ENCODE measurements around the gene BTBD1.
"Not testable (repeated sequence)": the region's sequence is repeated elsewhere in the genome, so short reads cannot be mapped to it uniquely, and the experiment has no call there.

Gene BTBD1

GRCh38 chr15:83098079-83098478, 31.0 kb upstream of the BTBD1 start:
- no peaks in the 10 kb centered on the region for H3K4me1 ChIP-seq (ENCODE audit: insufficient read depth, poor library complexity, severe bottlenecking)
- no peak for DNase-seq (ENCODE audit: low spot score)
- H3K4me3 ChIP-seq (ENCODE audit: severe bottlenecking), result no peak overlapping the region
- H3K36me3 ChIP-seq (ENCODE audit: low read depth), result no peaks in the 10 kb centered on the region
- H3K27me3 ChIP-seq (ENCODE audit: insufficient read depth, poor library complexity, severe bottlenecking), result no peaks in the 10 kb centered on the region
- H3K27ac ChIP-seq (ENCODE audit: poor library complexity, severe bottlenecking), result no peak overlapping the region
- H3K9me3 ChIP-seq (ENCODE audit: severe bottlenecking), result no peaks in the 10 kb centered on the region
- no peak for ATAC-seq (ENCODE audit: low read depth)
- TF ChIP-seq CTCF (IDR thresholded peaks at IDR 0.05; ENCODE audit: poor library complexity, severe bottlenecking), result no peak

- ATAC-seq (ENCODE audit: low read depth) (no peak), DNase-seq (ENCODE audit: low spot score) (no peak)
- no peak for TF ChIP-seq CTCF (IDR thresholded peaks at IDR 0.05; ENCODE audit: poor library complexity, severe bottlenecking)
- Histone ChIP-seq H3K27ac (ENCODE audit: poor library complexity, severe bottlenecking) (no peak overlapping the region), H3K9me3 (ENCODE audit: severe bottlenecking) (no peaks in the 10 kb centered on the region), H3K4me1 (ENCODE audit: insufficient read depth, poor library complexity, severe bottlenecking) (no peaks in the 10 kb centered on the region), H3K4me3 (ENCODE audit: severe bottlenecking) (no peak overlapping the region), H3K27me3 (ENCODE audit: insufficient read depth, poor library complexity, severe bottlenecking) (no peaks in the 10 kb centered on the region), H3K36me3 (ENCODE audit: low read depth) (no peaks in the 10 kb centered on the region)
These were observed 27.5 kb upstream of the BTBD1 start for GRCh38 chr15:83094583-83094982.

DNA sequence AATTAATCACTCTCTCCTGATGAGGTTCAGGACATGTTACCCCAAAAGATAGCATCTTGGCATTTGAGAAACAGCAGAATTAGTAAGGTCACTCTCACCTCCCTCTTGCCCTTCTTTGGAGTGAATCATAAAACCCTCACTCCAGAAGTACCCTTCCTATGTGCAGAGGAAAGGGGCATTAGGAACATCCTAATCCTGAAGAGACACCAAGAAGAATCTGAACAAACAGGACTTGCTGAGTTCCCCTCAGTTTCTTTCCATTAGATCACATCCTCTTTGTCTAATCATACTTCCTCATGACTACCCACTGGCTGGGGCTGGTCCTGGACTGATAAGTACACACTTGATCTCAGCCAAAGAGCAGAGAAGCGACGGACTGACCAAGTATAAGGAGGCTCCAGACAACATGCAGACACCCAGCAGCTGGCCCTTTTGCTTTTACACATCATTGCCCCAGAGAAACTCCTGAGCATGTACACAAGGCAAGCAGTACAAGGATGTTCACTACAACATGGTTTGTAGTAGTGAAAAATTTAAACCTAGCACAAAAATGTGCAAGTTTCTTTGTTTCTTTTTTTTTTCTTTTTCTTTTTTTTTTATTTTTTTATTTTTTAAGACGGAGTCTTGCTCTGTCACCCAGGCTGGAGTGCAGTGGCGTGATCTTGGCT, 25.4 kb upstream of the BTBD1 start:
- Histone ChIP-seq H3K27me3 (ENCODE audit: insufficient read depth, poor library complexity, severe bottlenecking) (no peaks in the 10 kb centered on the region), H3K4me3 (ENCODE audit: severe bottlenecking) (no peak overlapping the region), H3K36me3 (ENCODE audit: low read depth) (no peaks in the 10 kb centered on the region), H3K9me3 (ENCODE audit: severe bottlenecking) (no peaks in the 10 kb centered on the region), H3K27ac (ENCODE audit: poor library complexity, severe bottlenecking) (no peak overlapping the region), H3K4me1 (ENCODE audit: insufficient read depth, poor library complexity, severe bottlenecking) (no peaks in the 10 kb centered on the region)
- DNase-seq (ENCODE audit: low spot score) (no peak), ATAC-seq (ENCODE audit: low read depth) (peak; percentile 68; the same call in 2 of the 3 replicates)
- no peak for TF ChIP-seq CTCF (IDR thresholded peaks at IDR 0.05; ENCODE audit: poor library complexity, severe bottlenecking)

- H3K36me3 ChIP-seq (ENCODE audit: low read depth); H3K4me1 ChIP-seq (ENCODE audit: insufficient read depth, poor library complexity, severe bottlenecking); H3K9me3 ChIP-seq (ENCODE audit: severe bottlenecking); H3K27me3 ChIP-seq (ENCODE audit: insufficient read depth, poor library complexity, severe bottlenecking); DNase-seq (ENCODE audit: low spot score); H3K27ac ChIP-seq (ENCODE audit: poor library complexity, severe bottlenecking); ATAC-seq (ENCODE audit: low read depth); H3K4me3 ChIP-seq (ENCODE audit: severe bottlenecking): not testable (repeated sequence)
These were observed 24.9 kb upstream of the BTBD1 start for GRCh38 chr15:83091965-83092308.

DNA sequence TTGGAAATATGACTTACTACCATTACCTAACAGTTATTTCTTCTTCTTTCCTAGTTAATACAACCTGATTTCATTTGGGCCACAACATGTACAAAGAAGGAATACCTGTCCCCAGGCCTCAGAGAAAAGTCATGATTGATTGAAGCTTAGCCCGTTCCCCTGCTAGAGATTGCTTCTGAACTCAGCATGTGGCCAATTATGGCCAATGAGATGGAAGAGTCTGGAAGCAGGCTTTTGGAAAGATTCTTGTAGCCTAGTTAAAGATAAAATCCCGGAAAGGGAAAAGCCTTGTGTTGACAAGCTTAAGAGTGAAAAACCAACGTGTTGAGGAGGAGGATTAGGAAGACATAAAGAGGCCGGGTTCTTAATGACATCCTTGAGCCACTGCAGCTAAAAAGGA, 23.4 kb upstream of the BTBD1 start:
- no peaks in the 10 kb centered on the region for H3K9me3 ChIP-seq (ENCODE audit: severe bottlenecking)
- H3K4me3 ChIP-seq (ENCODE audit: severe bottlenecking), result no peak overlapping the region
- H3K36me3 ChIP-seq (ENCODE audit: low read depth), result no peaks in the 10 kb centered on the region
- no peaks in the 10 kb centered on the region for H3K4me1 ChIP-seq (ENCODE audit: insufficient read depth, poor library complexity, severe bottlenecking)
- H3K27ac ChIP-seq (ENCODE audit: poor library complexity, severe bottlenecking), result no peak overlapping the region
- ATAC-seq (ENCODE audit: low read depth) (no peak), DNase-seq (ENCODE audit: low spot score) (no peak)
- H3K27me3 ChIP-seq (ENCODE audit: insufficient read depth, poor library complexity, severe bottlenecking), result no peaks in the 10 kb centered on the region
- no peak for TF ChIP-seq CTCF (IDR thresholded peaks at IDR 0.05; ENCODE audit: poor library complexity, severe bottlenecking)

Data from RWPE2 (cell line).